Endothelial cell of umbilical vein (primary cell): ENCODE results near the gene AGPAT1. TPM values are rescaled to one million over a fixed set of nuclear protein-coding genes. Genes with fewer than 3 reads are reported as not detected.

Source experiments
- BruUV-seq: library from RNA; stranded (reverse); fragments of 400-500 nt; replicated peaks from 2 replicates; lab custom pipeline; 2021; lab: Mats Ljungman, UMichigan
- CTCF ChIA-PET: fragments of 300-600, 350-600 bp; sonication (Branson Sonifier 250); formaldehyde crosslinking; loops from one replicate; lab custom pipeline; 2021; ENCODE audit warnings: antibody characterized with exemption, inconsistent platforms; lab: Charles Lee
- POLR2A ChIA-PET: fragments of 300-600, 350-600 bp; sonication (Branson Sonifier 250); formaldehyde crosslinking; loops from one replicate; lab custom pipeline; 2021; ENCODE audit warnings: antibody characterized with exemption, inconsistent platforms; lab: Charles Lee
- DNase-seq: peaks from one replicate; pipeline ENCODE4 v3.0.0-alpha.2; 2011; ENCODE audit warnings: low read depth, low spot score
- FAIRE-seq: peaks from 2 replicates; lab custom pipeline; 2011; peaks lifted over from hg19 to GRCh38; lab: Jason Lieb, UNC
- H2AFZ ChIP-seq: 2 replicates; pipeline ENCODE4 v1.6.0; 2012; ENCODE audit warnings: low read depth, low read length, control low read depth, inconsistent platforms
- H3K27ac ChIP-seq: 2 replicates; pipeline ENCODE4 v1.5.1; 2011; ENCODE audit warnings: low read depth, mild to moderate bottlenecking, control low read depth, low read length, moderate library complexity; ENCODE audit not compliant: insufficient read depth
- H3K27me3 ChIP-seq, 2 experiments: 2 replicates each; pipeline versions ENCODE4 v1.6.0 to v1.6.1; 2011; ENCODE audit warnings: low read length in 2 of 2, mixed read lengths in 1 of 2; ENCODE audit not compliant: control insufficient read depth in 2 of 2, insufficient read depth in 2 of 2
- H3K36me3 ChIP-seq, 2 experiments: 2 replicates in 1 of 2; 3 replicates in 1 of 2; pipeline ENCODE4 v1.5.1; 2011; ENCODE audit warnings: low read length in 2 of 2, mild to moderate bottlenecking in 1 of 2, moderate library complexity in 1 of 2; ENCODE audit not compliant: control insufficient read depth in 2 of 2, insufficient read depth in 2 of 2; ENCODE audit errors: extremely low read depth in 1 of 2
- H3K4me1 ChIP-seq: 3 replicates; pipeline ENCODE4 v1.5.1; 2011; ENCODE audit warnings: mild to moderate bottlenecking, low read length; ENCODE audit not compliant: control insufficient read depth, insufficient read depth; ENCODE audit errors: extremely low read depth
- H3K4me2 ChIP-seq: 2 replicates; pipeline ENCODE4 v1.6.1; 2011; ENCODE audit warnings: low read length, control low read depth, mixed read lengths; ENCODE audit not compliant: insufficient read depth
- H3K4me3 ChIP-seq, 3 experiments: fragments of 200-600 bp in 1 of 3; sonication (generic), shearing (Covaris generic) in 1 of 3; replicated peaks in 1 of 3; 2 replicates each; pipeline ENCODE4 v1.5.1; 2011 to 2016; ENCODE audit warnings: control low read depth in 3 of 3, low read length in 3 of 3, mild to moderate bottlenecking in 2 of 3, inconsistent platforms in 1 of 3, low read depth in 1 of 3, moderate library complexity in 1 of 3; ENCODE audit not compliant: insufficient read depth in 1 of 3
- H3K79me2 ChIP-seq: 2 replicates; pipeline ENCODE4 v1.6.0; 2012; ENCODE audit warnings: low read length, inconsistent platforms; ENCODE audit not compliant: control insufficient read depth, insufficient read depth
- H3K9ac ChIP-seq: replicated peaks from 2 replicates; pipeline ENCODE3; 2011; ENCODE audit warnings: low read length, control low read depth; ENCODE audit not compliant: insufficient read depth; ENCODE audit errors: extremely low read depth
- H3K9me1 ChIP-seq: replicated peaks from 3 replicates; pipeline ENCODE4 v1.6.0; 2011; ENCODE audit warnings: mild to moderate bottlenecking, low read length; ENCODE audit not compliant: control insufficient read depth, insufficient read depth; ENCODE audit errors: extremely low read depth
- H3K9me3 ChIP-seq: replicated peaks from 2 replicates; pipeline ENCODE4 v1.5.1; 2012; ENCODE audit warnings: low read length, inconsistent platforms; ENCODE audit not compliant: control insufficient read depth, insufficient read depth
- H4K20me1 ChIP-seq: replicated peaks from 2 replicates; pipeline ENCODE3; 2011; ENCODE audit warnings: mild to moderate bottlenecking, low read length; ENCODE audit not compliant: control insufficient read depth, insufficient read depth; ENCODE audit errors: extremely low read depth
- CTCF ChIP-seq, 2 donors: IDR thresholded peaks; 1 replicate in 1 of 2; 2 replicates in 1 of 2; pipeline ENCODE4 v1.5.1; 2011; ENCODE audit warnings: low read length in 2 of 2, mild to moderate bottlenecking in 2 of 2, moderate library complexity in 2 of 2, control low read depth in 1 of 2, inconsistent platforms in 1 of 2, low read depth in 1 of 2; ENCODE audit not compliant: insufficient read depth in 1 of 2; ENCODE audit errors: extremely low read depth in 1 of 2
- EZH2 ChIP-seq: IDR thresholded peaks from 2 replicates; pipeline ENCODE4 v1.6.1; 2012; ENCODE audit warnings: borderline replicate concordance, low read depth, mild to moderate bottlenecking, moderate library complexity, low read length, inconsistent platforms; ENCODE audit not compliant: severe bottlenecking
- FOS ChIP-seq: IDR thresholded peaks from 2 replicates; pipeline ENCODE4 v1.6.1; 2011; ENCODE audit warnings: mild to moderate bottlenecking, low read length, moderate library complexity, borderline replicate concordance; ENCODE audit not compliant: insufficient read depth
- GATA2 ChIP-seq: IDR thresholded peaks from 2 replicates; pipeline ENCODE4 v1.7.0; 2011; ENCODE audit warnings: low read depth, mild to moderate bottlenecking, moderate library complexity, mixed read lengths, low read length; ENCODE audit not compliant: insufficient read length, insufficient read depth
- JUN ChIP-seq: IDR thresholded peaks from 2 replicates; pipeline ENCODE4 v1.6.1; 2011; ENCODE audit warnings: borderline replicate concordance, low read depth; ENCODE audit not compliant: insufficient read length, insufficient read depth
- MAX ChIP-seq: IDR thresholded peaks from 2 replicates; pipeline ENCODE4 v1.6.1; 2011; ENCODE audit not compliant: insufficient read depth, insufficient read length
- MYC ChIP-seq: IDR thresholded peaks from one replicate; pipeline ENCODE4 v1.6.1; 2011; ENCODE audit warnings: mild to moderate bottlenecking, low read depth, low read length
- POLR2A ChIP-seq: IDR thresholded peaks from 2 replicates; pipeline ENCODE4 v1.6.1; 2012; ENCODE audit warnings: low read depth, mild to moderate bottlenecking, control low read depth, low read length
- POLR2AphosphoS5 ChIP-seq: IDR thresholded peaks from 2 replicates; pipeline ENCODE4 v1.6.1; 2012; ENCODE audit warnings: low read depth, mild to moderate bottlenecking, control low read depth, low read length, moderate library complexity; ENCODE audit not compliant: insufficient read depth
- dilution Hi-C: fragments of 300-500 bp; cut with MboI; formaldehyde crosslinking; loops from one replicate; pipeline ENCODE4 v1.15.0; 2019; ENCODE audit warnings: low sequenced_read_pairs; ENCODE audit not compliant: extremely low pct_ligation_motif_present
- intact Hi-C: fragments of 100-400 bp; cut with micrococcal nuclease; formaldehyde crosslinking; loops from one replicate; pipeline ENCODE4 v1.10.0; 2022
- polyA plus RNA-seq, 4 experiments: library from polyadenylated mRNA; depleted of rRNA in 3 of 4; stranded (reverse) in 3 of 4; unstranded in 1 of 4; fragments of >200 nt; gene quantifications; 2 replicates each; pipeline versions ENCODE4 v1.2.1 to v1.2.3, GENCODE V29; 2011 to 2012; ENCODE audit warnings: missing spikeins in 1 of 4
- total RNA-seq: library from RNA; stranded (reverse); gene quantifications from 2 replicates; pipeline ENCODE4 v1.2.3, GENCODE V29; 2021

Gene AGPAT1
- total and polyA plus RNA-seq, 2 donors (not counting 3 experiments of a cell fraction or from before 2014, with no cell fraction given), result 38.4 to 132 TPM

GRCh38 chr6:32176476-32177182 lies 745 bp upstream of the AGPAT1 start:
- dilution Hi-C loops (no loop called here), intact Hi-C loops (loop anchor here (1.0 to 5.0 kb wide), 4 partner anchors 22 to 796 kb away; partner anchors contain the start of genes FKBPL, NELFE, PPT2 and SKIC2)
- no peaks in the 10 kb centered on the region for H4K20me1 ChIP-seq
- no peak for TF ChIP-seq CTCF (IDR thresholded peaks at IDR 0.05; ENCODE audit: extremely low read depth in 1 of 2, insufficient read depth in 1 of 2, low read depth in 1 of 2, low read length in 2 of 2)
- TF ChIP-seq EZH2, result no peak
- TF ChIP-seq JUN, result no peak
- TF ChIP-seq POLR2AphosphoS5, result no peak
- no peak for TF ChIP-seq GATA2
- TF ChIP-seq FOS, result no peak
- TF ChIP-seq MYC, result no peak
- no peak for TF ChIP-seq MAX
- no peak for TF ChIP-seq POLR2A
- peak overlapping the region; percentile 86 for H3K9ac ChIP-seq
- H2AFZ ChIP-seq, result peak overlapping the region; percentile 56
- TSS peak; percentile 41 for BruUV-seq
- CTCF ChIA-PET, result interaction anchor here (1.0 to 2.9 kb wide), 3 partner anchors 19 to 29 kb away, joined by 3 to 15 read pairs (median 4); no protein-coding TSS in a partner anchor
- H3K4me3 ChIP-seq, result peak overlapping the region; percentile 9 to 70 (median 67)
- POLR2A ChIA-PET, result interaction anchor here (0.6 to 1.7 kb wide), 7 partner anchors 14 to 520 kb away, joined by 3 to 9 read pairs (median 5); partner anchors contain the start of genes ATF6B and PBX2
- H3K9me3 ChIP-seq, result no peaks in the 10 kb centered on the region
- FAIRE-seq (no peak), DNase-seq (no peak)
- no peaks in the 10 kb centered on the region for H3K9me1 ChIP-seq
- H3K27me3 ChIP-seq, result no peaks in the 10 kb centered on the region
- peaks cover 21% of the 10 kb centered on the region for H3K79me2 ChIP-seq
- H3K4me1 ChIP-seq, result peaks cover 30% of the 10 kb centered on the region
- H3K36me3 ChIP-seq, result peaks cover 0 to 11% of the 10 kb centered on the region in 2 experiments
- H3K4me2 ChIP-seq, result peak overlapping the region; percentile 83
- H3K27ac ChIP-seq, result peak overlapping the region; percentile 83
